Mucosa of gallbladder (tissue), 1 donor: ENCODE results near the gene PRKAR2A. TPM values are rescaled to one million over a fixed set of nuclear protein-coding genes. Genes with fewer than 3 reads are reported as not detected.

ENCODE experiments used
- DNase-seq: peaks from one replicate; pipeline ENCODE4 v3.0.0-alpha.2; 2020; ENCODE audit warnings: low spot score
- total RNA-seq: library from RNA; stranded (reverse); gene quantifications from one replicate; pipeline ENCODE4 v1.2.1, GENCODE V29; 2021
- donor health status: DM: no; HTN: no; CAD: no.

Gene PRKAR2A
- total RNA-seq, result 61.9 TPM

DNA sequence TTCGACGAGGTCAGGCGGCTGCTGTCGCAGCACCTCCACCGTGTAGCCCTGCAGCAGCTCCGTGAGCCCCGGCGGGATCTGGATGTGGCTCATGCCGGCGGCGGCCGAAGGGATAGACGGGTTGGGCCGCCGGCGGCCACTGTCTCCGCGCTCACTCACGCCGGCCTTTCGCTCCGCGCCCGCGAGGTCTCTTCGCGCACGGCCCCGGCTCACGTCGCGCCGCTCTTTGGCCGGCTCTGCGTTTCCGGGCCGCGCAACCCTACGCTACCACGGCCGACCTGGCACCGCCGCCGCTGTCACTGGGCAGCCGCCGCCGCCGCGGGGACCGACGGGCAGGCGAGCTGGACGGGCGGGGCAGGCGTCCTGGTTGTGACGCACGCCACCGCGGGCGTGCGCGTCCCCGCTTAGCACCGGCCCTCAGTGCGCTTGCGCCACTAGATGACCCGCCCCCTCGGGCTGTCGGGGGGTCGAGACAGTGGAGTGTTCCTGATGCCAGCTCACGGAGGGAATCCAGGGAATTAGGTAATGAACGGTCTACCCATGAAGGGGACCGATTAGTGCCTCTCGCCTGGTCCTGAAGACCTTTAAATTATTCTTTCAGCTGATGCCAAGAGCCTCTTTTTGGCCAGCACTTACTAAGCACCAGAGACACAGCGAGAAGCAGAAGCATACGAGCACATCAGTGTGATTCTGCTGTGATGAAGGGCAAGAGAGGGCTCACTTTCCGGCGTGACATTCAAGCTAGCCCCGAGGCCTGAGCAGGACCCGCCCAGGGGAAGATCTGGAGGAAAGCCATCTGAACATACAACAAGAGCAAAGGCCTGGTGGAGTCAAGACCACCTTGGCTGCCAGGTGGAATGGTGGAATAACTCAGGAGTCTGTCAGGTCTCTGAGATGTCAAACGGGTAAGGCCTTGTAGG is at the start of gene PRKAR2A:
TSS of gene PRKAR2A (minus strand) at position 371 of the 920 bp plus-strand sequence. CDS start at position 93, 278 bp downstream.
- peak; percentile 86 for DNase-seq

DNA sequence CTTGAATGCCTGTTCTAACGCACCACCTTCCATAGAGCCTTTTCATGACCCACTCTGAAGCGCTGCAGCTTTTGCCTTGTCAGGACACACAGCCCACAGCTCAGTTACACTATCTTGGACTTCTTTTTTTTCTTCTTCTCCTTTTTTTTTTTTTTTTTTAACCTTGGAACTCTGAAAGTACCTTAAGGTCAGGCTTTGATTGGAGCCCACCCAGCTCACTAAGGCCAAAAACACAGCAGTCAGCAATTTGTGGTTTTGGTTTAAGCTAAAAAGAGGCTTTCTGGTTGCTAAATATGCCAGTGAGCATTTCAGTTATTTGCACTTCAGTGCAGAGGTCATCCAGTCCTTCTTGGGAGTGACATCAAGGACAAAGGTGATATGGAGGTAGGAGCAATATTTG is 49.3 kb upstream of the PRKAR2A start:
- DNase-seq, result no peak

DNA sequence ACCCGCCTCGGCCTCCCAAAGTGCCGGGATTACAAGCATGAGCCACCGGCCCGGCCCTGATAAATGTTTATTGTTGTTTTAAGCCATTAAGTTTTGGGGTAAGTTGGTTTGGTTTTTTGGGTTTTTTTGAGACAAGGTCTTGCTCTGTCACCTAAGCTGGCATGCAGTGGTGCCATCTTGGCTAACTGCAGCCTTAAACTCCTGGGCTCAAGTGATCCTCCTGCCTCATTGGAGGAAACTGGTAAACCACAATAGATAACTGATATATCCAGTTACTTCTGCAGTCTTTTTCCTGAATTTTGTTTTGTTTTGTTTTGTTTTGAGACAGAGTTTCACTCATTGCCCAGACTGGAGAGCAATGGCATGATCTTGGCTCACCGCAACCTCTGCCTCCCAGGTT is 46.8 kb upstream of the PRKAR2A start:
- DNase-seq, result no peak

DNA sequence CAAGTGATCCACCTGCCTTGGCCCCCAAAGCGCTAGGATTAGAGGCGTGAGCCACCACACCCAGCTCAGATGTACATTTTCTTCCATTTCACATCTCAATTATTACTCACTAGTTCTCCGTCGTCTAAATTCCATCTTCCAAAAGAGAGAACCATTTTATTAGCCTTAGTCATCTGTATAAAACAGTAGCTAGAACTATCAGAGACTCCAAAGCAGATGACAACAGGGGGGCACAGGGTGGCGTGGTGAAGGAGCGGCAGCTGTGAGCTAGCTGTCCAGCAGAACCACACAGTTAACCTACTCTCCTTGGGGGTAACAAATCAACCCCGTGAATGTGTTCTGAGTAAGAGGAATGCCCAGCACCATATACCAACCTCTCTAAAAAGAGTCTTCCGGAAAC is 43.9 kb upstream of the PRKAR2A start:
- no peak for DNase-seq

DNA sequence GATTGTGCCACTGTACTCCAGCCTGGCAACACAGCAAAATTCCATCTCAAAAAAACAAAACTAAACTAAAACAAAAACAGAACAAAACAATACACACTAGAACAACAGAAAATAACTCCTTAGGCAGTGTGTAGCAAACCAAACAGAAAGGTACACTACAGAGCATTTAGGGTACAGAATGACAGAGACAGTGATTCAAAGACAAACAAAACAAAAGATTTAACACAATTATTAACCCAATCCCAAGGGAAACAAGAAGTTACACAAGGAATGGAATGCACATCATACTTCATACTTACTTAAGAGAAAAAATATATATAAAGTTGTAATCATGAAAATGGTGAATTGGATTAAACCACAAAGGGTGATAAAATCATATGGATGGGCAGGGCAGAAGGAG is 38.1 kb upstream of the PRKAR2A start:
- no peak for DNase-seq

DNA sequence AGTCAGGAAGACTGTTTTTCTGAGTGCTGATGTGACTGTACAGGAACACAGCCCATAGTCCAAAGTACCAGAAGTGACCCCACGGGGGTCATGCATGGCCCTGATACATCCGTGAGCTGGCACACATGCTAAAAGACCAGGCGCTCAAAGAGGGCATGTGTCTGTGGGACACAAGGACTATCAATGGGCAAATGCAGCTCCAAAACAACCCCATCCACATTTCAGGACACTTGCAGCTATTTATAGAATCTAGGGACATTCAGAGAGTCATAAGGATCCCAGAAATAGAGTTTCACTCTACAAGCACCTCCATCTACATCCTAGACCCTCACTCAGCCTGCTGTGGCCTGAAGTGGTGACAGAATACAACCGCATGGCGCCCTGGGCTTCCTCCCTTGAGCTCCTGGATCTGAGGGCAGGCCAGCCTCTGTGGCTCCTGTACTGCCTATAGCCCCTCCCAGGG is 34.0 kb upstream of the PRKAR2A start:
- no peak for DNase-seq

DNA sequence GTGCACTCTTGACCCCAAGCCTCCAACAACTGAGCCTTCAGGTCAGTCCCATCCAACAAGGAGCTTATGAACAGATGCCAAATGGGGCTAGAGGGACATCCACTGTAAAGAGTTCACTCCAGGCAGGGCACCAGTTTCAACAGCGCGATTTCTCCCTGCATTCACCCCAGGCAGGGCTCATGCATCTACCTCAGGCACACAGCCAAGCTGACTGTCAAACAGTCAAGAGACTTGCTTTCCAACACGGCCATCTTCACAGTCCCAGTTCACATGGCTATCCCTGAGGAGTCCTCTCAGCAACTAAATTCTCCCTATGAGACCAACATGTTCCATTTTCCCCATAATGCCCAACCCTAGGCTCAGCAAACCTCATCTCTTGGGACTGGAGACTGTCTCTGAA is 33.3 kb upstream of the PRKAR2A start:
- DNase-seq, result no peak

DNA sequence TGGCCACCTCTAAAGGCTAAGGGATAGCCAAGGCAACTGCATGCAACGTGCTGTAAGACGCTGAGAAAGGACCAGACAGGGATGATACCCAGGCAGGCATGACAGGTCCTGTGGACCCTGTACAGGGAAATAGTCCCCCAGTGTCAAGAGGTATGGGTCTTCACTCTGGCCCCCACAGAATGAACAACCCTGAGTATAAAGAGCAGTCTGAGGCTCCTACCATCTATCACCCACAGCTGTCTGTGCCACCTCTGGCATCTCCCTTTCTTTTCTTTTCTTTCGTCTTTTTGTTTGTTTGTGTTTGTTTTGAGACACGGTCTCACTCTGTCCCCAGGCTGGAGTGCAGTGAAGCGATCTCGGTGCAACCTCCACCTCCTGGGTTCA is 32.3 kb upstream of the PRKAR2A start:
- DNase-seq, result no peak

DNA sequence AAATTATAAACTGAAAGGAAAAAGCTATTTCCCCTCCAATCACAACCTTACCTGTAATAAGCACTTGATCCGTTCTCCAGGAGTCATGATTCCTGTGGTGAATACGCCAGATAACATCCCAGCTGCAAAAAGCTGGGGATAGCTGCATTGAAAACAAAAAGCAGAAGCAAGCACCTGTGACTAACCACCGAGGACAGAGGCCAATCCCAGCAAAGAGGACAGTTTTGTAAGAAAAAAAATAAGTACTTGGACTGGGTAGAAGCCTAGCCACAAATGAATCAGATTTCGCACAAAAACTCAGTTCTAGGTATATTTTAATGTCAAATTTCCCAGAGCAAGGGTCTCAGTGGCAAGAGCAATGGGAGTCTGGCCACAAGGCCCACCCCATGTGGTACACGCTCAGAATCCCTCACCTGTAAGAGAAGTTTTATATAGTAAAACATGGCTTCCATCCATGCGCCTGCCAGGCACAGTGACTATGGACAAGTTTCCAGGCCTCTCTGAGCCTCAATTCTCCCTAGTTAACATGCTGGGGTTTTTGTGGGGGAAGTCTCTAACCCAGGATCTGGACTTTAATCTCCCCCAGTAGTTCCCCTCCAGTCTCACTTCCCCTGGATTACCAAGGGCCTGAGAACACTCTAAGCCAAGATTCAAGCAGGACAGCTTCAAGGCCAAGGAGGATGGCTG is 31.8 kb upstream of the PRKAR2A start:
- no peak for DNase-seq

DNA sequence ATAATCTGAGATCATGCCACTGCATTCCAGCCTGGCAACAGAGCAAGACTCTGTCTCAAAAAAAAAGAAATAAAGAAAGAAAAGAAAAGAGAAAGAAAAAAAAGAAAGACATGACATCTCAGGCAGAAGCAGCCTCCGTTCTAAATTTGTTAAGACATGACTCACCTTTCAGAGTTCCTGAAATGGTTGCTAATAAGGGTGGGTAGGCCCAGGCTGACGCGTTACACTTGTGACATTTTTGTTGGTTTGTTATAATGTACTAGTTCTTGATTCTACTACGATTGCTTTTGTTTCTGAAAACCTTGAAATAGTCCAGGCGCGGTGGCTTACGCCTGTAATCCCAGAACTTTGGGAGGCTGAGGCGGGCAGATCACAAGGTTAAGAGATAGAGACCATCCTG is 30.0 kb upstream of the PRKAR2A start:
- no peak for DNase-seq

DNA sequence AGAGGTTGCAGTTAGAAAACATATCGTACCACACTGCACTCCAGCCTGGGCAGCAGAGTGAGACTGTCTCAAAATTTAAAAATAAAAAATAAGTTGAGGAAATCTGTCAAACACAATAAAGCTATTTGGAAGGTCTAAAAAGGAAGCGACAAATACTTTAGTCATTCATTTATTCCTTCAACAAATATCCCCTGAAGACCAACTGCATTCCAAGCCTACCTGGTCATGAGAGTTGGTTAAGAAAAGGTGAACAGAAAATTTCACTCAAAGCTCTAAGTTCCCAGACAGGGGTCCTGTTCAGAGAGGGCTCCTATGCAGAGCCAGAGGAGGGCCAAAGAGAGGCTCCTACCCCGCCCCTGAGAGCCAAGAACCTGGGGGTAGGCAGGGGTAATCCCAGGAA is 15.4 kb upstream of the PRKAR2A start:
- DNase-seq, result no peak

DNA sequence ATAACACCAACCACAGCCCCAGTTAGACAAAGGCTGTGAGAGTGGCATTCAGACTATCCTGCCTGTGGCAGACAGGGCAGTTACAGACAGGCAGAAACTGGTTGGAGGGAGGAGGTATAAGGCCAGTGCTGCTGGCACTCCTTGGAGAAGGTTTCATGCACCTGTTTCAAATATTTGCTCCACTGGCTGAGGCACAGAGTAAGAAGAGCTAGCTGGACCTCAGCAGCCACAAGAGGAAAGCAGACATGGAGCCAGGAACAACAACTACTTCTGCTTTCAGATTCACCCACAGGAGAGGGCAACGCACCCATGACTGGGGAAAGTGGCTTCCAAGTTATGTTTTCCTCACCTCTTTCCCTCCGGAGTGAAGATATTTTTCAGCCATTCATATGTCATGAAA is 11.5 kb upstream of the PRKAR2A start:
- no peak for DNase-seq

DNA sequence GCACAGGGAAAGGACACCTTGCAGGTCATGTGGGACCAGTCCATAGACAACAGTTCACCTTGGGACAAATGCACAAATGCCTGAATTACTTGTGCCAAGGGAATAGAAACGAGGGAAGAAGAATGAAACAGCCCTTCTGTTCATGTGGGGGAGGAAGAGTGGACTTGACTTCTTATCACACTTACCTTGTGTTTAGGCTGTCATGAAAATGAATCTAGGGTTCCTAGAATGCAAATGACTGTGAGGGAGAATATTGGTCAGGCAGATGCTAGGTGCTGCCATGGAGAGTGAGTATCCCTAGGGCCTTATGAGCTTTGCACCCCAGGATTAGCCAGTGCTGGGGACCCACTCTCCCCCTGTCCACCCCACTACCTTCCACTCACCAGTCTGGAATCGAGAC is 11.0 kb upstream of the PRKAR2A start:
- no peak for DNase-seq

DNA sequence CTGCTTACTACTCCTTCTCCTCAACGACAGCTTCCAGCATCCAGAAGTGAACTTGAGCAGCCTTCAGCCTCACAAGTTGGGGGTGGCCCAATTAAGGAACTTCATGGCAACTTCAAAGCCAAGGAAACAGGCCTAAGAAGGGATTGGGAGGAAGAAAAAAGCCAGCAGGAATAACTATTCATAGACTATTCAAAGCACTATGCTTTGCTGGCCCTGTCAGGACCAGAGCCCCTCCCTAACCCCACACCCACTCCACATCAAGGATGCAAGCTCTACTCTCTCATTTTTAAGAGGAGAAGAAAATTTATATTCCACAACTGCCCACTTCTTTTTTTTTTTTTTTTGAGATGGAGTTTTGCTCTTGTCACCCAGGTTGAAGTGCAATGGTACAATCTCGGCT is 10.0 kb upstream of the PRKAR2A start:
- no peak for DNase-seq

DNA sequence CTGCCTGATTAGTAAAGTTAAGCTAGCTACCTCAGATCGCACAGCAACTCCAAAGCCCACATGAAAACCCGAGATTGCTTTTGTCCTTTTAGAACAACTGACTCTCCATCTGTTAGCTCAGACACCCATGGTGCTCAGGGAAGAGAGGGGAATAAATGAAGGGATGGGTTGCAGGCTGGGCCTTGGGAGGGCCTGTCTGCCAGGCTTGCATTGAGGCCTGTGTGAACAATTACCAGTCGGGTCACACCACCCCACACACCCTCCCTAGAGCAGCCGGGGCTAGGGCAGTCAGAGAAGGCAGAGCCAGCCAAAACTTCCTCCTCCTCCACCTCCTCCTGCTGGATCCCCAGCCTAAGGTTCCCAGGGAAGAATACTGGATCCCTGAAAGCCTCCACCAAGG is 8.8 kb upstream of the PRKAR2A start:
- DNase-seq, result no peak

DNA sequence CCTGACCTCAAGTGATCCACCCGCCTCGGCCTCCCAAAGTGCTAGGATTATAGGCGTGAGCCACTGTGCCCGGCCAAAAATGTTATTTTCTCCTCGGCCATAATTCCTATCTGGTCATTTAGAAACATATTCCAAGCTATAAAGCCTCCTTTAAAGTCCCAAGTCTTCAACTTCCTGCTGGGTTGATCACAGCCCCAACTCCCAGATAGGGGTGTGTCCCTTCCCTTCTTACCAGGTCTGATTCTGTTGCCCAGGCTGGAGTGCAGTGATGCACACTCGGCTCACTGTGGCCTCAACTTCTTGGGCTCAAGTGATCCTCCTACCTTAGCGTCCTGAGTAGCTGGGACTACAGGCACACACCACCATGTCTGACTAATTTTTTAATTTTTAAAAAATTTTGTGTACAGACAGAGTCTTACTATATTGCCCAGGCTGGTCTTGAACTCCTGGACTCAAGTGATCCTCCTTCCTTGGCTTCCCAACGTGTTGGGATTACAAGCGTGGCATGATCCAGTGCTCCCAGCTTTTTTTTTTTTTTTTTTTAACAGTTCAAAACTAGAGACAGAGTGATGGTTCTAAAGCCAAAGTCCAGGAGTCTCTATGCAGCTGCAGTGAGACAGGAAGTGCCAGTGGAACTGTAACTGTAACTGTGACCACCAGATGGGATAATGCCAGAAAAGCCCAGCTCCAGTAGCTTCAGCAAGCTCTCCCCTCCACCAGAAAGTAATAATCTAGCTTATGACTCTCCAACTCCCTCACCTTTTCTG is 8.2 kb upstream of the PRKAR2A start:
- no peak for DNase-seq

DNA sequence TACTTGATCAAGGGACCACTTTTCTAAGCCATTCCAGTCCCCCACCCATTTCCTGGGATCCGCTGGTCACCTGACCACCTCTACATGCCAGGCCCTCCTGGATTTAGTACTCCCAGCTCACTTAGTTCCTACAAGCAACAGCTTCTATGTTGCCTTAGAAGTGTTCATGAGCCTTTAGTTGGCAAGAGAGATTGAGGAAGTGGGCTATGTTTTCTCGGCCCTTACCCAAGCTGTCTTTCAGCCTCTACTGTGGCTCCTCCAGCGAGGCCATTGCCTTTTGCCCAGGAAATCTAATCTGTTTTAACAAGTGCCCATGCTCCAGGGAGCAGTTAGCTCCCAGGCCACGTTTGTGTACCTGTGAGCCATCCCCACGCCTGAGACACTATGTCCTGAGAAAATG is 4.5 kb upstream of the PRKAR2A start:
- no peak for DNase-seq

DNA sequence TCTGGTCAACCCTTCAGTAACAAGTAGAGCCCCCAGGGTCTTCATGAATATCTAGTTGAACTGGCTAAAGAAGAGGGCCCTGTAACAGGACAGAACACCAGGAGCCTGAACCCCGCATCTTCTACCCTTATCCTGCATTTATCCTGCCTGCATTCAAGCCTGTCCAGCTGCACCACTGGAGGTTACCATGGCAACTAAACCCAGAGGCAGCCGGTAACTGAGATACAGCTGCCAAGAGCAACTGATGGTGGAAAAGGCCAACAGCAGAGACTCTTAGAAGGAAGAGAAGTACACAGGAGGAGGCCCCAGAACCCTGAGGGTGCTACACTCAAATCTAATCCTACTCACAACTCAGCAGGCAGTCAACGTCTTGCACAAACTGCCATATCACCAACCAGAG is 3.7 kb upstream of the PRKAR2A start:
- DNase-seq, result no peak

DNA sequence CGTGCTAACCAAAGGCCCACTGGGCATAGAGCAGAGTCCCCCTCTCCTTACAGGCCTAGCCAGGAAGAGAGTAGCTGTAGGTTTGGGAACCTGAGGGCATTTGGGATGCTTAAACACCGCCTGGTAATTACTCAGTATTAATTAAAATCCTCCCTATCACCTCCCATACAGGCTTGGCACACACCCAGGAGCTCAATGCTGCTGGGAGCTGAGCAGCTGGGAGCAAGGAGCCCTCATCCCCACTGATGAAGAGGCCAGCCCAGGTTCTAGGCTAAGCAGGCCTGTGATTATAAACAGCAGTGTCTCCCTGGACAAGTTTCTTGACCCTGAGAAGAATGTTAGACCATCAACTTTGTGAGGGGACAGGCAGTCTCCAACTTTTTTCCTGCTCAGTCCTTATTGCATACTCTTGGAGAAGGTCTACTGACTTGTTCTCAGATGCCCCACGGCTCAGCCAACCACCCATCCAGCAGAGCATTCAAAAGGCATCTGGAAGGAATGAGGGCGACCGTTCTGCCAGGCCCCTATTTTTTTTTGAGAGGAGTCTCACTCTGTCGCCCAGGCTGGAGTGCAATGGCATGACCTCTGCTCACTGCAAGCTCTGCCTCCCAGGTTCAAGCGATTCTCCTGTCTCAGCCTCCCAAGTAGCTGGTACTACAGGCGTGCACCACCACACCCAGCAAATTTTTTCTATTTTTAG is 1.3 kb upstream of the PRKAR2A start:
- no peak for DNase-seq

DNA sequence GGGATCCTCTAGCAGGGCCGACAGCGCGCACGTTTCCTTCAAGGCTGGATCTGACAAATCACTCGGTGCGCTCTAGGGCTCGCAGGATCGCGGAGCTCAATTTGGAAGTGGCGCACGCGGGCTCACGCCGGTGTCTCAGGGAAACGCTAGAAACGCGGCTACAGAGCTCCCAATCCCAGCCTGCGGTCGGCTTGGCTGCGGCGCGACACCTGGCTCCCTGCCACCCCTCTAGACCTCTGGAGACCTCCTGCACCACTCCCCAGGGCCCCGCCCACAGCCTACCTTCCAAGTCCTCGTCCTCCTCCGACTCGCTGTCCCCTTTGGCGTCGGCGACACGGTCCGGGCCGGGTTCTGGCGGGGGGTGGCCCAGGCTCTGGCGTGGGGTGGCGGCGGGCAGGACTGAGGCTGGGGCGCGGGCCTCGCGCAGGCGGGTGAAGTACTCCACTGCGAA is 596 bp downstream of the PRKAR2A start:
- peak; percentile 71 for DNase-seq

DNA sequence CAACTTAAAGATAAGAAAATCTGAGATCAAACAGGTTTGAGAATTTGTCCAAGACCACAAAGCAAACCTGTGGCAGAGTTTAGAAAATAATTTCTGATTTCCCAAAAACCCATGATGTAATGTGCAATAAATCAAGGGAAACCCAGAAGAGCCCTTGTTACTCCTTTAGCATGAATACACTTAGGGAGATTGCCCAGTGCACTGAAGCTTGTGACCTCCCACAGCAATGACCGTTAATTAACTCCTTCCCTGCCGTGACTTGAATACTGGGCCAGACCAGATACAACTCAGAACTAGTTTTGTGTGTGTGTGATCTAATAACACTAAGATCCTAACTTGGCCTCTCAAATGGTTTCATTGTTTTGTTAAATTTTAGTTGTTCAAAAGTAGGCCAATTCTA is 2.5 kb downstream of the PRKAR2A start:
- no peak for DNase-seq

DNA sequence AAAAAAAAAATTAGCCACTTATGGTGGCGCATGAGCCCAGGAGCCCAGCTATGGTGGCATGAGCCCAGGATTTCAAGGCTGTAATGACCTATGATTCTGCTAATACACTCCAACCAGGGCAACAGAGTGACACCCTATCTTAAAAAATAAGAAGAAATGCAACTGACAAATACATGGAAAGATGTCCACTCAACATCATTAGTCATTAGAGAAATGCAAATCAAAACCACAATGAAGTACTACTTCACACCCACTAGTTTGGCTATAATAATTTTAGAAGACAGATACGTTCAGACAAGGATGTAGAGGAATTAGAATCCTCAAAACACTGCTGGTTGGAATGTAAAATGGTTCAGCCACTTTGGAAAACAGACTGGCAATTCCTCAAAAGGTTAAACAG is 10.5 kb downstream of the PRKAR2A start:
- no peak for DNase-seq
